ENCODE results near the gene SRD5A3.

GRCh38 chr4:55398966-55399365, 52.9 kb downstream of the SRD5A3 start:
- TF ChIP-seq NFYB (CRISPR knock-in tag; conservative IDR thresholded peaks at IDR 0.05; ENCODE audit: low read depth) (no peak), PRDM15 (CRISPR knock-in tag; IDR thresholded peaks at IDR 0.05) (no peak), ZNF138 (CRISPR knock-in tag; conservative IDR thresholded peaks at IDR 0.05) (no peak), CTCF (IDR thresholded peaks at IDR 0.05) (no peak), ZNF423 (CRISPR knock-in tag; IDR thresholded peaks at IDR 0.05) (no peak), CREM (CRISPR knock-in tag; IDR thresholded peaks at IDR 0.05) (no peak), ATF6 (CRISPR knock-in tag; IDR thresholded peaks at IDR 0.05) (no peak), MAX (CRISPR knock-in tag; IDR thresholded peaks at IDR 0.05) (no peak), OVOL2 (CRISPR knock-in tag; IDR thresholded peaks at IDR 0.05; ENCODE audit: borderline replicate concordance) (no peak), FOXP4 (CRISPR knock-in tag; IDR thresholded peaks at IDR 0.05) (no peak), ZSCAN18 (CRISPR knock-in tag; IDR thresholded peaks at IDR 0.05) (no peak), AR (CRISPR knock-in tag; IDR thresholded peaks at IDR 0.05) (no peak)

Measured in WTC11 (cell line).